Naive thymus-derived CD8-positive, alpha-beta T cell (primary cell): Measurements from ENCODE around the gene OR52I1. TPM values are rescaled to one million over a fixed set of nuclear protein-coding genes. Genes with fewer than 3 reads are reported as not detected.
A peak's percentile ranks its signal among the peaks of the same experiment; 100 is the strongest.

Source experiments
- ATAC-seq, 2 donors: fragments of 150-1000 bp; cut with Tn5 transposase in 1 of 2; sonication (Bioruptor Pico), chemical (Tn5 transposase) in 1 of 2; 1 replicate in 1 of 2; 2 replicates in 1 of 2; pipeline ENCODE4 v1.10.0; 2021; ENCODE audit warnings: mild to moderate bottlenecking in 2 of 2, moderate library complexity in 2 of 2
- POLR2A ChIA-PET: fragments of 350-600 bp; sonication (Branson Sonifier 250); formaldehyde crosslinking; loops from one replicate; lab custom pipeline; 2021; ENCODE audit warnings: antibody characterized with exemption; lab: Charles Lee
- DNase-seq, 10 donors: peaks; one replicate each; pipeline versions ENCODE4 v3.0.0 to v3.0.0-alpha.2; 2020 to 2022
- H3K27ac Mint-ChIP-seq, 10 donors: one replicate each; pipeline ENCODE4 v1.8.0; 2020 to 2022; ENCODE audit warnings: mild to moderate bottlenecking in 10 of 10, mixed read lengths in 10 of 10, moderate library complexity in 4 of 10, inconsistent platforms in 1 of 10
- H3K27me3 Mint-ChIP-seq, 5 donors: one replicate each; pipeline ENCODE4 v1.8.0; 2021 to 2022; ENCODE audit warnings: mixed read lengths in 5 of 5
- H3K36me3 Mint-ChIP-seq, 3 donors: one replicate each; pipeline ENCODE4 v1.8.0; 2020 to 2022; ENCODE audit warnings: mixed read lengths in 3 of 3, mild to moderate bottlenecking in 2 of 3, inconsistent platforms in 1 of 3
- H3K4me1 Mint-ChIP-seq, 4 donors: one replicate each; pipeline ENCODE4 v1.8.0; 2021 to 2022; ENCODE audit warnings: mixed read lengths in 4 of 4
- H3K4me3 Mint-ChIP-seq, 10 donors: one replicate each; pipeline ENCODE4 v1.8.0; 2020 to 2022; ENCODE audit warnings: mild to moderate bottlenecking in 10 of 10, mixed read lengths in 10 of 10, moderate library complexity in 6 of 10, inconsistent platforms in 1 of 10
- H3K9me3 Mint-ChIP-seq, 9 donors: one replicate each; pipeline ENCODE4 v1.8.0; 2020 to 2022; ENCODE audit warnings: mixed read lengths in 9 of 9, mild to moderate bottlenecking in 3 of 9, inconsistent platforms in 1 of 9, moderate library complexity in 1 of 9
- polyA plus RNA-seq, 3 donors: library from polyadenylated mRNA; unstranded; fragments of 300-500 nt; fragmentation: Illumina TruSeq; gene quantifications; one replicate each; pipeline ENCODE4 v1.2.3, GENCODE V29; 2021
- total RNA-seq, 8 experiments: library from RNA in 2 of 8; stranded (reverse) in 2 of 8; gene quantifications; one replicate each; pipeline ENCODE4 v1.2.3 and lab custom pipeline; 2021 to 2026

The OR52I1 gene
- total and polyA plus RNA-seq, 5 experiments from 2014 or later = not detected

DNA sequence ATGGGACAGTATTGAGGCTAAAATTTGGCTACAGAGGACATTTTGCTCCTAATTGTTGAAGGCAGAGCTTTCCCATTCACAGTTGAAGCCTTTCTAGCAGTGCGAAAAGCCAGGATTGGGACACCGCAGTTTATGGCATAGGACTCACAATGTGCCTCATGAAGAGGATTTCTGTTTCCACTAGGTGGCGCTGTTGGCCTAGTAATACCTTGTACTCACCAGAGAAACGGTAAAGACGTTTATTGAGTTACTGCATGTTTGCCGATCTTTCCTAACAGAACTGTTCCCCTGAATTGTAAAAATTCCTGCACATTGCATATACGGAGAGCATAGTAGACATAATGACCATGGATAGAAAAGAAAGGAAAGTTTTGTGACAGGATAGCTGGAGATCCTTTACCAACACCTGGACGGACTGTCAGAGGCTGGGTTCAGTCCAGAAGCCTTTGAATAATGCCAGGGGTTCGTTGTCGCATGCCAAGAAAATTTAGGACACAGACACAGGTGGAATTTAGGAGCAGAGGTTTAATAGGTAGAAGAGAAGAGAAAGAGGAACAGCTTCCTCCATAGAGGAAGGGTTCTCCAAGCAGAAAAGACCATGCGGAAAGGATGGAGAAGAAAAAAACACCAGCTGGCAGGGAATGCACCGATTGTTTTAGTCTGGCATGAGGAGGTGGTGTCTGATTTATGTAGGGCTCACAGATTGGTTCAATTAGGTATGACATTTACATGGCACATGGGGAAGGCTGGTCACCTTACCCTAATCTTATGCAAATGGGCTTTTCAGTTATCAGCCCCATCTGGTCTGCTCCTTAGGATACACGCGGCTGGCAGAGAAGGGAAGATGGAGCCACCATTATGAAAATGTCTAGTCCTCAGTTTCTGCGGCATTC is 32.6 kb downstream of the OR52I1 start:
- peaks cover 0 to 17% (median 11%) of the 10 kb centered on the region in 3 donors for H3K36me3 Mint-ChIP-seq
- DNase-seq (peak in 6 of 10 donors; percentile 18 to 68 (median 22)), ATAC-seq (no peak)
- H3K4me1 Mint-ChIP-seq = no peaks in the 10 kb centered on the region
- no peak overlapping the region for H3K27ac Mint-ChIP-seq
- POLR2A ChIA-PET = no interaction called here
- peaks cover 27 to 46% (median 36%) of the 10 kb centered on the region in 5 donors for H3K27me3 Mint-ChIP-seq
- H3K9me3 Mint-ChIP-seq = peaks cover 9 to 26% (median 18%) of the 10 kb centered on the region in 9 donors
- H3K4me3 Mint-ChIP-seq = no peak overlapping the region

DNA sequence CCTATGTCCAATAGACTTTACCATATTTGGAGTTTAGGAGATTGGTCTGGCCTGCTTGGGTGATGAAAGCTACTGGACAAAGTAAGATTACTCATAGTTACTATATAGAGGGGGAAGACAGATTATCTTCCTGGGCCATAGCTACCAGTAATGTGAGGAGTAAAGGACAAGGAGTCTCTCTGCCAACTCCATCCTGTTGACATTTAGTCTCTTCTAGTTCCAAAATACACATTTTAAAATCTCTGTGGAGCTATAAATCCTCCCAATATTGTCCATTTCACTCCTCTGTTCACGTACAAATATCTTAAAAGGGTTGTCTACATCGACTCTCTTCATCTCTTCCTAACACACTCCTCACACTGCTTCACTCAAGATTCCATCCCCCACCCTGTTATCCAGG is 42.3 kb downstream of the OR52I1 start:
- no peak for DNase-seq
- Mint-ChIP-seq H3K27ac (no peak overlapping the region), H3K27me3 (peaks cover 2 to 14% (median 12%) of the 10 kb centered on the region in 5 donors), H3K9me3 (peaks cover 0 to 6% (median 0%) of the 10 kb centered on the region in 9 donors), H3K4me1 (no peaks in the 10 kb centered on the region), H3K36me3 (no peaks in the 10 kb centered on the region), H3K4me3 (no peak overlapping the region)
- POLR2A ChIA-PET = no interaction called here
- no peak for ATAC-seq

DNA sequence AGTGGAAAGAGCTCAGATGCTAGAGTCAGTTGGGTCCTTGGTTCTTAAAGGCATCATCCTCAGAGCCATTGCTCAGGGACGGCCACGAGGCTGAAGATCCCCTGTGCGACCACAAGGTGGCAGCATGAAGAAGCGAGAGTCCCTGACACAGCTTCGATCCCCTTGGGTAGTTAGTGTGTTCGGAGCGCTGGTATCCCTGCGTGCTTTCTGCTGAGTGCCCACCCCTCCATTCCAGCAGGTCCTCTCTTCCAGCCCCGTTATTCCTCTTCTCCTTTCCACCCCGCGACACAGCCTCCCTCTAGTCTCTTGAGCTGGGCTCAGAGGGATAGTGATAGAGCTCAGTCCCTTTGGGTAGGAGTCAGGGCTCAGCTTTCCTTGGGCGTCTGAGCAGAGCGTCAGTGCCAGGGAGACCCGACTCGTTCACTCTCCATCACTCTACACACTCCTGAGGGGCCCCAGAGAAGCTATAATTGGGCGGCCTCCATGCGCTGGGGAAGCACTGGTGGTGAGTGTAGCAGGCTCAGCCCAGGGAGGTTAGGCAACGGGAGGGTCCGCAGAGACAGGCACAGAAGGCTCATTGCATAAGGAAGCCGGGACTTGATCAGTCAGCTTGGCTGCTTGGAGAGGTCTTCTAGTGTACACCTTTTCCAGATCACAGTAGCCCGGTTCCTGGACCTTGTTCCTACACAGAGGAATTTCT is 43.3 kb downstream of the OR52I1 start, which contains the start of gene OR51D1:
OR51D1 (plus strand) TSS at position 516 of the 700 bp plus-strand sequence. CDS start 2,314 bp downstream, outside the sequence.
- POLR2A ChIA-PET = no interaction called here
- peak; percentile 34 to 76 (median 54) for DNase-seq
- H3K27ac Mint-ChIP-seq = no peak within 1 kb of the TSS
- no peaks in the 10 kb centered on the region for H3K4me1 Mint-ChIP-seq
- peak; percentile 89 to 94 for ATAC-seq
- H3K4me3 Mint-ChIP-seq = no peak within 1 kb of the TSS
- peaks cover 5 to 23% (median 10%) of the 10 kb centered on the region in 5 donors for H3K27me3 Mint-ChIP-seq
- H3K9me3 Mint-ChIP-seq = peaks cover 0 to 2% (median 0%) of the 10 kb centered on the region in 9 donors
- H3K36me3 Mint-ChIP-seq = no peaks in the 10 kb centered on the region

DNA sequence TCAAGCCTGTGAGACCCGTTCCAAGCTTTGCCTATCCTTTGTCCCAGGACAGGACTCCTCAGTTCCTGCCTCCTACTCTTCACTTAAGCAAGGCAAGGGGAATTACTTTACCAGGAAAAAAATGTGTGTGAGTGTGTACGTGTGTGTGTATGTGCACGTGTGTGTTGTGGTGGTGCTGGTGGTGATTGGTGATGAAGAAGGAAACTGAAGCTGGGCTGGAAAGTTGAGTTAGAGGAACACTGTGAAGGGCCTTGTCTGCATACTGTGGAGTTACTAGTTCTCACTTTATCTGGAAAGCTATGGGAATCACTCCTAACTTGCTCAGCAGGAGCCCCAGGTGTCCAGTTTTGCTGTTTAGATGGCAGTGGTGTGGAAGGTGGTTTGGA is 43.8 kb downstream of the OR52I1 start:
- Mint-ChIP-seq H3K27me3 (peaks cover 5 to 28% (median 9%) of the 10 kb centered on the region in 5 donors), H3K36me3 (no peaks in the 10 kb centered on the region), H3K4me1 (no peaks in the 10 kb centered on the region), H3K27ac (no peak overlapping the region), H3K4me3 (no peak overlapping the region), H3K9me3 (no peaks in the 10 kb centered on the region)
- DNase-seq (no peak), ATAC-seq (no peak)
- POLR2A ChIA-PET = no interaction called here

DNA sequence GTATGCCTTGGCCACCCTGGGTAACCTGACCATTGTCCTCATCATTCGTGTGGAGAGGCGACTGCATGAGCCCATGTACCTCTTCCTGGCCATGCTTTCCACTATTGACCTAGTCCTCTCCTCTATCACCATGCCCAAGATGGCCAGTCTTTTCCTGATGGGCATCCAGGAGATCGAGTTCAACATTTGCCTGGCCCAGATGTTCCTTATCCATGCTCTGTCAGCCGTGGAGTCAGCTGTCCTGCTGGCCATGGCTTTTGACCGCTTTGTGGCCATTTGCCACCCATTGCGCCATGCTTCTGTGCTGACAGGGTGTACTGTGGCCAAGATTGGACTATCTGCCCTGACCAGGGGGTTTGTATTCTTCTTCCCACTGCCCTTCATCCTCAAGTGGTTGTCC is 46.1 kb downstream of the OR52I1 start:
- peaks cover 5 to 41% (median 13%) of the 10 kb centered on the region in 5 donors for H3K27me3 Mint-ChIP-seq
- no peak for DNase-seq
- no peak overlapping the region for H3K4me3 Mint-ChIP-seq
- no peaks in the 10 kb centered on the region for H3K9me3 Mint-ChIP-seq
- ATAC-seq = no peak
- no peaks in the 10 kb centered on the region for H3K36me3 Mint-ChIP-seq
- no peak overlapping the region for H3K27ac Mint-ChIP-seq
- POLR2A ChIA-PET = no interaction called here
- no peaks in the 10 kb centered on the region for H3K4me1 Mint-ChIP-seq

DNA sequence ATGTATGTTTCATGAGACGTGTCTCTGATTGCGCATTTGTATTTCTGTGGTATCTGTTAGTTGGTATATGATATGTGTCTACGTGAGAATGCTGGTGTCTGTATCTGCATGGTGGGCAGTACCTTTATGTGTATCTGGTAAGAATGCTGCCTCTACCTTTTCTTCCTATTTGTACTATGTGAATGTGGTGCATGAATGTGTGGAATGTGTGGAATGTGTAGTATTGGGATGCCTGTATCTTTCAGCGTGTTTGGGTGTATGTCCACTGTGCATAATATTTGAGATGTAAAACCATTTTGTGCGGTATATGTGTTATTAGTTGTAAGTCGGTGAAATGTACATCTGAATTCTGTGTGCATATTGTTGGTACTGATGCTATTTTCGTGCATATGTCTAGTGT is 47.7 kb downstream of the OR52I1 start:
- Mint-ChIP-seq H3K36me3 (no peaks in the 10 kb centered on the region), H3K27me3 (peaks cover 5 to 41% (median 13%) of the 10 kb centered on the region in 5 donors), H3K9me3 (no peaks in the 10 kb centered on the region), H3K4me3 (no peak overlapping the region), H3K4me1 (no peaks in the 10 kb centered on the region), H3K27ac (no peak overlapping the region)
- DNase-seq = no peak
- ATAC-seq = no peak
- POLR2A ChIA-PET = no interaction called here

DNA sequence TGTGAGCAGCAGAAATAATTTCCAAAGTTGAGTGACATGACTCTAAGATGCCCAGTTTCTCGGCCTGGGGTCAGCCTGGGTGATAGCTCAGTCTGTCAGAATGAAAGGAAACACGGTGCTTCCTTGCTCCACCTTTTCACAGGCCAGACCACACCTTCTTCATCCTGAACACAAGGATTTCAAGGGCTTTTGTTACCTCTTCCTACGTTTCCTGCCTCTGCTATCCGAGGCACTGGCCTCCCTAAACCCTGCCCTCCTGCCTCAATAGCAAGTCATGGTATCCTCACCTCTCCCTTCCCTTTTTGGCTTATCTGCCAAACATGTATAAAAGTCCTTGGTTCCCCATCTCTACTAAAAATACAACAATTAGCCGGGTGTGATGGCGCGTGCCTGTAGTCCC is 48.2 kb downstream of the OR52I1 start:
- ATAC-seq (no peak), DNase-seq (no peak)
- H3K27me3 Mint-ChIP-seq = peaks cover 5 to 41% (median 13%) of the 10 kb centered on the region in 5 donors
- no peak overlapping the region for H3K27ac Mint-ChIP-seq
- H3K4me3 Mint-ChIP-seq = no peak overlapping the region
- no peaks in the 10 kb centered on the region for H3K4me1 Mint-ChIP-seq
- no peaks in the 10 kb centered on the region for H3K36me3 Mint-ChIP-seq
- POLR2A ChIA-PET = no interaction called here
- no peaks in the 10 kb centered on the region for H3K9me3 Mint-ChIP-seq

DNA sequence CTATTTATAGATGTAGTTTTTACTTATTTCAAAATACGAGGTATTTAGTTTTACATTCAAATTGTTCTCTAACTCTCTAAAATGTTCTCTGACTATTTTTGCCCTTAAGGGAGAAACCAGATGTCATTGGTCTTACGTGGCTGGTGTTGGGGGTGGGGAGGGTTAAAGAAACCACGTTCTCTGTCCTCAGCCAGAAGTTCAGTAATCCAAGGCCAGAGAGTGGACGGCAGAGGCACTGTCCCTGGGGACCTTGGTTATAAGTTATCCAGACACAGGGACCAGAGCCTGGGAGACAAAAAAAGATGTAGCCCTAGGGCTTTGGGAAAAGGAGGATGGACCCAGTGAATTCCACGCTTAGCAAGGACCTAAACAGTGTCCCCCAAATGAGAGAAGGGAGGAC is 49.2 kb downstream of the OR52I1 start:
- ATAC-seq (no peak), DNase-seq (no peak)
- POLR2A ChIA-PET = no interaction called here
- Mint-ChIP-seq H3K4me3 (no peak overlapping the region), H3K4me1 (no peaks in the 10 kb centered on the region), H3K9me3 (no peaks in the 10 kb centered on the region), H3K36me3 (no peaks in the 10 kb centered on the region), H3K27ac (no peak overlapping the region), H3K27me3 (peaks cover 5 to 41% (median 13%) of the 10 kb centered on the region in 5 donors)

DNA sequence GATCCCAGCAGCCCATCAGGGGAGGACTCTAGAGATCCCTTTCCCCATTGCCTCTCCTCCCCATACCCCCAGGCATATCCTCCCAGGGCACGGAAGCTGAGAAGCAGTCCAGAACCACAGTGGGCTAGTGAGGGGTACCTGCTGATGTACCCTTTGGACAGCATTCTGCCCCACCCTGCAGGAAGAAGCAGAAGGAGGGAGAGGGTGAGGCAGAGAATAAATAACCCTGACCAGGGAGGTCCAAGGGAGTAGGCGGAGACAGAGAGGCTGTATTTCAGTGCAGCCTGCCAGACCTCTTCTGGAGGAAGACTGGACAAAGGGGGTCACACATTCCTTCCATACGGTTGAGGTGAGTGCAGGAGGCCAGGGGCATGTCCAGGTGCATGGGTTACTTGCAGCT is 49.8 kb downstream of the OR52I1 start, which contains the start of gene OR51E1:
OR51E1 (plus strand) TSS at position 301 of the 400 bp plus-strand sequence. CDS start 8,545 bp downstream, outside the sequence.
- POLR2A ChIA-PET = no interaction called here
- no peaks in the 10 kb centered on the region for H3K9me3 Mint-ChIP-seq
- peaks cover 5 to 41% (median 14%) of the 10 kb centered on the region in 5 donors for H3K27me3 Mint-ChIP-seq
- no peaks in the 10 kb centered on the region for H3K36me3 Mint-ChIP-seq
- ATAC-seq (no peak), DNase-seq (no peak)
- H3K4me1 Mint-ChIP-seq = no peaks in the 10 kb centered on the region
- no peak within 1 kb of the TSS for H3K4me3 Mint-ChIP-seq
- no peak within 1 kb of the TSS for H3K27ac Mint-ChIP-seq

DNA sequence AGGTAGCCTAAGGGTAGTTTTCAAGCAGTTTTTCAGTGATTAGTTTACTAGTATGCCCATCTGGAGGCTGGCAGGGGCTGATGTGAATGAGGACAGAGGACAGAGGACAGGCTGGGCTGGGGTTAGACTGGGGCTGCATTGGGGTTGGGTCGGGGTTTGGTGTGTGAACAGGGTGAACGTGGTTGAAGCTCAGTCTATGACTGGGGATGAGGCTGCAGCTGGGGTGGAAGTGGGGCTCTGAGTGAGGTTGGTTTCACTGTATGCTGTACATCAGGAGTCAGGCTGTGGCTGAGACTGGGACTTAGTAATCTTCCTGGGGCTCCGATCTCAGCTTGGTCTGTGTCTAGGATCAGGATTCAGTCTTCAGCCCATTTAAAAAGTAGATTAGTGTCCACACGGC is 50.4 kb downstream of the OR52I1 start:
- POLR2A ChIA-PET = no interaction called here
- ATAC-seq (peak in 1 of 2 donors; percentile 33), DNase-seq (no peak)
- no peaks in the 10 kb centered on the region for H3K4me1 Mint-ChIP-seq
- H3K27ac Mint-ChIP-seq = no peak overlapping the region
- H3K27me3 Mint-ChIP-seq = peaks cover 5 to 41% (median 15%) of the 10 kb centered on the region in 5 donors
- no peaks in the 10 kb centered on the region for H3K36me3 Mint-ChIP-seq
- no peaks in the 10 kb centered on the region for H3K9me3 Mint-ChIP-seq
- no peak overlapping the region for H3K4me3 Mint-ChIP-seq
